SU-DHL-6 (cell line): ENCODE measurements around the gene FUT4.

Experiments
- EZH2phosphoT487 ChIP-seq: fragments of 200-600 bp; sonication (generic), shearing (Covaris generic); conservative IDR thresholded peaks from 2 replicates; pipeline ENCODE4 v1.6.1; 2018; ENCODE audit warnings: mild to moderate bottlenecking, antibody characterized with exemption, low read length, moderate library complexity, mixed read lengths
- TF ChIP-seq, protein P1 (sequence below): fragments of 200-600 bp; sonication (generic); IDR thresholded peaks from one replicate; pipeline ENCODE4 v1.5.1; 2017; ENCODE audit warnings: antibody characterized with exemption, mild to moderate bottlenecking, low read length, moderate library complexity; ENCODE audit not compliant: insufficient read depth, poor library complexity, severe bottlenecking

DNA sequence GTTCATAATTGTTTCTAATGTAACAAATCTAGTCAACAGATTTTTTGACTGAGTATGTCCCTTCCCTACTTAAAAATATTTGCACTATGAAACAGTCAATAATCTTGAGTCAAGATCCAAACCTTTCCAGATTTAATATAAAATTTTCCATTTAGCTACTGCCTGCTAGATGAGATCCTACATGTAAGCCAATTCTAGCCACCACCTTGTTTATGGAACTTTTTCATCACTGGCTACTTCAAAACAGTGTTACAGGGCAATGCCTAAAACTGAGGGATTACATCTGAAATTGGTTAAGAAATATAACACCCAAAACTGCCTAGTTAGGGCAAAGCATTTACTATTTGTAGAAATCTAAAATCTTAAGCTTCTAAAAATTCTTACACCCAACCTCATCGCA, 10.5 kb upstream of the FUT4 start:
- TF ChIP-seq, protein P1, sequence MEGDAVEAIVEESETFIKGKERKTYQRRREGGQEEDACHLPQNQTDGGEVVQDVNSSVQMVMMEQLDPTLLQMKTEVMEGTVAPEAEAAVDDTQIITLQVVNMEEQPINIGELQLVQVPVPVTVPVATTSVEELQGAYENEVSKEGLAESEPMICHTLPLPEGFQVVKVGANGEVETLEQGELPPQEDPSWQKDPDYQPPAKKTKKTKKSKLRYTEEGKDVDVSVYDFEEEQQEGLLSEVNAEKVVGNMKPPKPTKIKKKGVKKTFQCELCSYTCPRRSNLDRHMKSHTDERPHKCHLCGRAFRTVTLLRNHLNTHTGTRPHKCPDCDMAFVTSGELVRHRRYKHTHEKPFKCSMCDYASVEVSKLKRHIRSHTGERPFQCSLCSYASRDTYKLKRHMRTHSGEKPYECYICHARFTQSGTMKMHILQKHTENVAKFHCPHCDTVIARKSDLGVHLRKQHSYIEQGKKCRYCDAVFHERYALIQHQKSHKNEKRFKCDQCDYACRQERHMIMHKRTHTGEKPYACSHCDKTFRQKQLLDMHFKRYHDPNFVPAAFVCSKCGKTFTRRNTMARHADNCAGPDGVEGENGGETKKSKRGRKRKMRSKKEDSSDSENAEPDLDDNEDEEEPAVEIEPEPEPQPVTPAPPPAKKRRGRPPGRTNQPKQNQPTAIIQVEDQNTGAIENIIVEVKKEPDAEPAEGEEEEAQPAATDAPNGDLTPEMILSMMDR = no peak
- no peak for TF ChIP-seq EZH2phosphoT487
